Left ventricle myocardium superior (tissue), 1 donor: ENCODE measurements around the gene ZNF710. TPM values are rescaled to one million over a fixed set of nuclear protein-coding genes. Genes with fewer than 3 reads are reported as not detected.
"Not testable (repeated sequence)": the region's sequence is repeated elsewhere in the genome, so short reads cannot be mapped to it uniquely, and the experiment has no call there.

ENCODE experiments used
- ATAC-seq: fragments of 200-7000 bp; cut with Tn5 transposase; one replicate; pipeline ENCODE4 v1.9.1; 2020; ENCODE audit warnings: mild to moderate bottlenecking, moderate library complexity
- DNase-seq: peaks from one replicate; pipeline ENCODE4 v3.0.0-alpha.2; 2020
- intact Hi-C: fragments of 100-400 bp; cut with micrococcal nuclease; formaldehyde crosslinking; loops from one replicate; pipeline ENCODE4 v1.11.0; 2022
- total RNA-seq: library from RNA; stranded (reverse); fragmentation: NEBNext Ultra II Directional; extraction: Animal tissue kit (Norgen Biotek cat#: 25700); gene quantifications from one replicate; pipeline ENCODE4 v1.2.1, GENCODE V29; 2021
- donor health status: DM: no; HTN: yes; CAD: no; lungs with severe emphysema.

The ZNF710 gene
- total RNA-seq, 1 donor from 2014 or later, result 6.1 TPM

DNA sequence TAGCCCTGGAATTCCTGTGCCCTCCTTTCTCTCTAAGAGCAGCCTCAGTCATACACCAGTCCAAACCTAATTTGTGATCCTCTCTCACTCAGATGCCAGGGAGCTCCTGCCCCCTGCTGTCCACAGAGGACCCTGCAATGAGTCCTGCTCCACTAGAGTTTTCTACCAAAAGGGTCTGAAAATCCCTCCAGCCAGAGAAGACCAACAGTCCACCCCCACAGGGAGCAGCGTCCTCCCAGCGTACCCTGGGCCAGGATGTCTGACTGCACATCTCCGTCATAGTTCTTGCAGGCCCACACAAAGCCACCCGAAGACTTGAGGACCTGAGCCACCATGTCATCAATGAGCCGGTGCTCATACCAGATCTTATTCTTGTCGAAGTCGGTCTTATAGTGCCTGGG, 85.7 kb downstream of the ZNF710 start:
- intact Hi-C loops, result no loop called here
- ATAC-seq (peak; percentile 15), DNase-seq (peak; percentile 55)

DNA sequence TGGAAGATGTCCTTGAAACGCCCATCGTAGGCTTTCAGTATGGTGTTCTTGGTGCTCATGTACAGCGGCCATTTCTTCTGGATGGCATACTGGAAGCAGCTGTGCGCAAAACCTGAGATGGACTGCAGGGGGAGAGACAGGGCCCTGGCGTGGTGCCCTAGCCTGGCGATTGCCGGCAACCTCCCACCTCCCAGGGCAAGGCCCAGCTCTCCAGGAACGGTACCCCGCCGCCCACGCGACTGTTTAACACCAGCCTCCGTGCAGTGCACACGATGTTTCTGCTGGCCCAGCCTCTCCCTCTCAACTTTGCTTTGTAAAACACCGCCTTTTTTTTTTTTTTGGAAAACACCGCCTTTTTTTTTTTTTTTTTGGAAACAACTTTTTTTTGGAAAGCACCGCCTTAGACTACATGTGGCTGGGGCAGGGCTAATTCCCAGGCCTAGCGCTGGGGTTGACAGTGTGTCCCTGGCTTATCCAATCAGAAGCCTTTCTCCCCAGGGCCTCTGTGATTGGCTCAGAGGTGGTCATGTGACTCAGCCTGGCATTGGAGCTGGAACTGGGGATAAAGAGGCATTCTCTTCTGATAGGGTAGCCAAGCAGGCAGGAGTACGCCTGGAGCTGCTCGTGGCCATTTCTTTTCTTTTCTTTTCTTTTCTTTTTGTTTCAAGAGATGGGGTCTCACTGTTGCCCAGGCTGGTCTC, 86.5 kb downstream of the ZNF710 start:
- intact Hi-C loops, result no loop called here
- peak; percentile 24 for ATAC-seq

DNA sequence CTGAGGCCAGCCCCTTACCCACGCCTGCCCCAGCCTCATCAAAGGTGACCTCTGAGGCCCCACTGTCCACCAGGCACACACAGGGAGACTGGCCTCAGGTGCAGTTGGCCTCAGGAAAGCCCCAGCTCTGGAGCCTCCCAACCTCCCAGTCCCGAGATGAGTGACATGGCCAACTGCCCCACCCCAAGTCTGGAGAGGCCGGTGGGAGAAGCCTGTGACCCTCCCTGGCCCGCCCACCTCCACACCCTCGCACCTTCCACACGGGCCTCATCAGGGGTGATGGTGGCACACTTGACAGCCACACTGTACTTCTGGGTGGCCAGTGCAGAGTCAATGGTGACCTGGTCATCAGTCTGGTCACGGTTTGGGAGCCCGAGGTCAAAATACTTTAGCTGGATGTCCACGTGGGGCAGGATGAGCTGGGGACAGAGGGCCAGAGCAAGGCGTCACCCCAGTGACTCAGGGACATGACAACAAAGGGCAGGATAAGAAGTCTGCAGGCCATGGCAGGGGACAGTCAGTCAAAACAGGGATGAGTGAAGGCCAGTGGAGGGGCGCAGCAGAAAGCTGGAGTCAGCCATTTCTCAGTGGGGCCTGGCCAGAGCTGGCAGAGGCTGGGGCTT, 89.2 kb downstream of the ZNF710 start:
- DNase-seq, result no peak
- no peak for ATAC-seq
- intact Hi-C loops, result no loop called here

More for the DNA sequence above, 86.5 kb downstream of the ZNF710 start:
- DNase-seq, result no peak

DNA sequence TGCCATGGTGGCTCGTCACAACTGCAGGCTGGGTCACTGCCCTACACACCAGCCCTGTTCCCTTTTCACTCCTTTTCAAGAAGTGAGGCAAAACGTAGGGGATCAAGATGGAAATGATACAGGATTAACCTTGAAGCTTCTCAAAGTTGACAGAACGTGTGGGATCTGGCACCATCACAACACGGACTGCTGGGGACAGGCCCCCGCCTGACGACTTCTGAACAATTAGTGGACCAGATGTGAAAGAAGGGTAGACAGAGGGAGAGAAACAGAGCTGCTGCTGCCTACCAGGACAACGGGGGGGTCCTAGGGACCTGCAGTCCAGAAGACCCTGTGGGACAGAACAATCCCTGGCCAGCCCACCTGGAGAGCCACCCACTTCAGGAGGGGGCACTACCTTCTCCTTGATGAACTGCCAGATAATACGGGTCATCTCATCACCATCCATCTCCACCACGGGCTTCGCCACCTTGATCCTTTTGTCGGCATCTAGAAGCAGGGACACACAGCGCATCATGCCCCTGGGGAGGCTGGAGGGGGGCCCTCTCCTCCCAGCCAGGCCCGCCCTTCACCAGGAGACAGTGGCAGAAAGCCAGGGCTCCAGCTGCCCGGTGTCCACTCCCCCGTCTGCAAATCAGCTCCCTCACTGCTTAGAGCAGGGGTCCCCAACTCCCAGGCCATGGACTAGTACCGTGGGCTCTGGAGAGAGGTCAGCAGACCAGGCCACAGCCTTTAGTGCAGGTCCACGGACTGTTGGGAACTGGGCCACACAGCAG, 90.2 kb downstream of the ZNF710 start:
- intact Hi-C loops, result no loop called here

DNA sequence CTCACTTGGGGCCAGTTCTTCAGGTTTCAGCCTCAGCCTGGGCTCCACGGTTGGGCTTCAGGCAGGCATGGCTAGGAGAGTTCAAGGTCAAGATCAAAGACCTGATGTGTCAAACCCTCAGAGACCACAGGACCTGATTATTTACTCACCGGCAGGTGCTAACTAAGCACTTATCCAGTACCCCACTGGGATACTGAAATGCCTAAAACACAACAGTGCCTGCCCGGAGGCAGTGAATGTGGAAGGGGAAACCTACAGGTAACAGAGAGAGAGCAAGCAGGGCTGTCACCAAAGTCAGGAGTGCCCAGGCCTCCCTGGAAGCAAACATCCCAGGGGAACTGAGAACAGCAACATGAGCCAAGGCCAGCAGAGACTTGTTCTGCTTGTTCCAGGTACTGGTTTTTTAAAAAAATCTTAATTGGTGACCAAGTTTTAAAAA, 94.4 kb downstream of the ZNF710 start:
- DNase-seq (no peak), ATAC-seq (peak; percentile 18)
- intact Hi-C loops, result no loop called here

More for the DNA sequence above, 90.2 kb downstream of the ZNF710 start:
- DNase-seq, result no peak
- ATAC-seq, result no peak

DNA sequence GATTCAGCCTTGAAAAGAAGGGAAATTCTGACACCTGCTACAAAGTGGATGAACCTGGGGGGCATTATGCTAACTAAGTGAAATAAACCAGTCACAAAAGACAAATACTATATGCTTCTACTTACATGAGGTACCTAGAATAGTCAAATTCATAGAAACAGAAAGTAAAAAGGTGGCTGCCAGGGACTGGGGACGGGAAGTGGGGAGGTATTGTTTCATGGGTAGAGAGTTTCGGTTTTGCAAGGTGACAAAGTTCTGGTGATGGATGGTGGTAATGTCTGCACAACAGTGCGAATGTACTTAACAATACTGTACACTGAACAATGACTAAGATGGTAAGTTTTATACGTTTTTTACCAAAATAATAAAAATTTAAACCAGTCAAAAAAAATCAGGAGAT, 96.4 kb downstream of the ZNF710 start:
- ATAC-seq, result no peak
- no peak for DNase-seq
- intact Hi-C loops, result no loop called here

DNA sequence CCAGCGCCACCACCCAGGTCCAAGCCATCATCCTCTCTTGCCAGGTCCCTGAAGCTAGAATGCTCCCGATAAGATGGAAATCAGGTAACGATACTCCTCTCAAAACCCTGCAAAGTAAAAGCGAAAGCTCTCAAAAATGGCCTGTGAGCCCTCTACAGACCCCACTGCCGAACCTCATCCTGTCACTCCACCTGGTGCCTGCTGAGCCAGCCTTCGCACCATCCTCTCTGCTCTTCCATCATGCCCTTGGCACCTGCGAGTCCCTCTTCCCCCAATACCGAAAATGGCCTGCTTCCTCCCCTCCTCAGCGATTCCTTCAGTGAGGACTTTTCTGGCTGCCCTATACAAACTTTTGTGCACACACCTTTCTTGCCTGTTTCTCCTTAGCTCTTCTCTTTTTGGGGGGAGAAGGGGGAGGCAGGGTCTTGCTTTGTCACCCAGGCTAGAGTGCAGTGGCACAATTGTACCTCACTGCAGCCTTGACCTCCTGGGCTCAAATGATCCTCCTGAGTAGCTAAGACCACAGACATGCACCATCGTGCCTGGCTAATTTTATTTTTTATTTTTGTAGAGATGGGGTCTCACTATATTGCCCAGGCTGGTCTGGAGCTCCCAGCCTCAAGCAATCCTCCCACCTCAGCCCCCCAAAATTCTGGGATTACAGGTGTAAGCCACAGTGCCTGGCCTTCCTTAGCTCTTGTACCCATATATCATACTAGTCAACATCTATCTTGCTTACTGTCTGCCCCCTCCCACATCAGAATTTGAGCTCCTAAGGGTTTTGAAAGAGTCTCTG, 98.1 kb downstream of the ZNF710 start:
- intact Hi-C loops, result no loop called here
- DNase-seq (no peak), ATAC-seq (no peak)

DNA sequence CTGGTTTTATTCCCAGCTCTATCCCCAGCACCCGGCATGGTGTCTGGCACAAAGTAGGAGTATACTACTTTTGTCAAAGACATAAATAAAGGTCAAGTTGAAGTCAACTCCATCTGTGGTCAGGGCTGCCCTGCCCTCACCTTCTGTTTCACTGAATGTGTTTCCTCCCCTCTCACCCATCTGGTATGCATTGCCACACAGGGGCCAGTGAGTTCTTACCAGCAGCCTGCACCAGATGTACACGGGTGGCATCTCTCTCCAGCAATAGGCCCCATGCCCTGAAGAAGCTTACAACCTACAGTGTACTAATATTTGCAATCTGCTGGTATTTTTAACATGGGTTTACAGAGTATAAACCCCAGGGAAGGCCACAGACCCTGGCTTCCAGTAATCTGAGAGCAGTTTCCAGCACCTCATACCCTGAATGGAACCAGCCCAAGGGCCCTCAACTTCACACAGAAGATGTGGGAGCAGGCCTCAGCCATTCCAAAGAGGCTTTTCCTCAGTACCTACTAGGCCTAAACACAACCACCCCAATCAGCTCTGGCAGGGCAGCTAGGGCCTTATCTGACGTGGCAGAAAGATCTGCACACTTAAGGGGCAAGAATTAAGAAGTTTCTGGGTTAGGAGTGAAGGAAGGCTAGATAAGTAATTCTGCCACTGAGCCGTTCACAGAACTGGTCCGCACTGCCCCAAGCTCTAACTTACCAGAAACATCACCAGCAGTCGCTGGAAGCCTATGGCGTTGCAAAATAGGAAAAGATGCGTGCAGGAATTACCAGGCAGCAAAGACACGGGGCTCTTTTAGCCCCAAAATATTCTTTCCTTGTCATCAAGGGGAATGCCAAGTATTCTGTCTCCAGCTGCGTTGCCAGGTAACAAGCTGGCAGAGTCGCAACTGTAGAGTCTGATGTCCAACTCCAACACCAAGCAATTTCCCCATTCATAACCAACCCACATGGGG, 99.0 kb downstream of the ZNF710 start:
- no peak for ATAC-seq
- intact Hi-C loops, result no loop called here
- DNase-seq, result peak; percentile 70

DNA sequence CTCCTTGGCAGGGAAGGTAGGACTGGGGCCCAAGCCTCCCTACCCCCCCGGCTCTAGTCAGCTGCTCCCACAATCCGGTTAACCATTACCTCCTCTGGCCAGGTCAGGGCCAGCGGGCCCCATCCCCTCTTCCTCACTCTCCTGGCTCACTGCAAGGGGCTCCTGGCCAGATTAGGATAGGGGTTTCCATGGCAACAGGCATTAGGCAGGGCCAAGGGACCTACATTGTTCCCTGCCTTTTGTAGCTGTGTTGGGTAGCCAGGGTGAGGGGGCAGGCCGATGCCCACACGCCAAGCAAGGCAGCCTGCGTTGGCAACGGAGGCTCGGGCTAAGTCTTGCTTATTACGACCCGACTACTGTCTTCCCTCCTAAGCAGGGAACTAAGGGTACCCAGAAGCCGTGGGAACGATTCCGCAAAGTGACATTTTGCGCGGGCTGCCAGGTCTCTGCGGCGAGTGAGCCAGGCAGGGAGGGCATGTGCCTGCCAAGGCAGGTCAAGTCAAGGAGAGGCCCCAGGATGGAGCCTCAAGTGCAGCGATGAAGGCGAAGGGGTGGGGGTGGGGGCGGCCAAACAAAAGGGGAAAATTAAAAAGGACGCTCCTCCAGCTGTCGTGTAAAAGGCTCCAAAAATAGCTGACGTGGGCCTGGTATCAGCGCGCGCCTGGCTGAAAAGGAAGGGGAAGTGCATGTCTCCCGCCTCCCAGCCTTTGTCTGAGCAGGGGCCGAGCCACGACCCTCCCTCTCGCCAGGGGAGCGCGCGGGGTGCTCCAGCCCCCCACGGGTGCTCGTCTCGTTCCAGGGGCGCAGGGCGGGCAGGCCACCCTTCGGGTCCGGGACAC, 100.2 kb downstream of the ZNF710 start:
- peak; percentile 77 for DNase-seq
- ATAC-seq, result peak; percentile 36
- intact Hi-C loops, result no loop called here

DNA sequence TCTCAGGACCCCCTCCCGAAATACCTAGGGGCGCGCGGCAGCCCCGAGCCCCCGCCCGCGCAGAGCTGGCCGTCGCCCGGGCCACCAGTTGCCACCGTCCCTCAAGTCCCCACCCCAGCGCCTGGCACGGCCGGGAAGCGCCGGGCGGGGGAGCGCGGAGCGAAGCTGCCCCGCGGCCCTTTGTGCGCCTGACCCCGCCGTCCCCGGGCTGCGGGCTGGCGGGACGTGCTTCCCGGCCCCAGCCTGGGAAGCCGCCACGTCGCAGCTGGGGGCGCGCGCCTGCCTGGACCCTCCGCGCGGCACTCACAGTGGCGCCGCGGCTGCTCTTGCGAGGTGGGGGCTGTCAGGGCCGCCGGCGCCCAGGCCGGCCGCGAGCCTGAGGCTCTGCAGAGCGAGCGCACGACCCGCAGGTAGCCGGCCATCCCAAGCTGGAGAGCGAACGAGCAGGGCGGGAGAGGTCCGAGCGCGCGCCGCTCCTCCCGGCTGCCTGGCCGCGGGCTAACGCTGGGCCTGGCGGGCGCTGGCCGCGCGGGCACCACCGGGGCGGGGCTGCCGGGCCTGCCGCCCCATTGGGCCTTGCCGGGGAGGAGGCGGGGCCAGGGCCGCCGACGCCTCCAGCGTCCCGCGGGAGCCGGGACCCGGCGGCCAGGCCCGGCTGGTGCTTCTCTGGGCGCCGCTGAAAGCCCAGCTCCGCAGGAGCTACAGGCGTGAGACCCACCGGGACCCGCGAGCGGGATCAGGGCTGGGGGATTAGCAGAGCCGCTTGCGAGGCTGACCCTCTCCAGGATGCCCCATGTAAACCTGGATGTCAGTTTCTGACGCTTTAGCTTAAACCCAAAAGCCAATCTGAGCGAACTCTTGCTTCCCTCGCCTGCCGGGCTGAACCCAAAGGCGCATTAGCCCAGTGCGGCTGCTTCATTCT, 101.1 kb downstream of the ZNF710 start, which contains the start of gene IDH2:
Gene IDH2, minus strand, starts transcription at position 500 of the 922 bp plus-strand sequence. Its CDS starts 78 bp downstream, at position 422.
- peak; percentile 93 for DNase-seq
- peak; percentile 80 for ATAC-seq
- intact Hi-C loops, result no loop called here

DNA sequence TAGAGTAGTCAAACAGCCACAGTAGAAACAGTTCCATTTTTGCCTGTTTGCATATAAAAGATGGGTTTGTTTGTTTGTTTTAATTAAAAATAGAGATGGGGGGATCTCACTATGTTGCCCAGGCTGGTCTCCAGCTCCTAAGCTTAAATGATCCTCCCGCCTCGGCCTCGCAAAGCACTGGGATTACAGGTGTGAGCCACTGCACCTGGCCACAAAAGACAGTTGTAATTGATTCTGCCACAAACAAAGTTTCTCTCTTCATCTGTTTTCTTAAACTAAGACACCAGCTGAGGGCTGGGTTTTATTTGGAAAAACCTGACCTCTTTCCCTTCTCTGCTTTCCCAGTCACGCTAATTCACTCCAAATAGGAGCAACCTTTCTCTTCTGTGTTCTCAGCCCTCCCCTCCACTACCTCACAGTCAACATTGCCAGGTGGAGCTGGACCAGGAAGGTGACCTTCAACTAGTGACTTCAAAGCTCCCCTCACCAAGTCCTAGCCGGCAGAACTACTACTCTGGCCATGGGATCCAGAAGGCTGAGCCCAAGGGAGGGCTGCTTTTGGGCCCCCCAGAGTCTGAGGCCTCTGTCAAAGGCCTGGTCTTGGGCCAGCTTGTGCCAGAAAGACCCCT, 102.7 kb downstream of the ZNF710 start:
- DNase-seq, result no peak
- intact Hi-C loops, result no loop called here
- ATAC-seq, result peak; percentile 48

DNA sequence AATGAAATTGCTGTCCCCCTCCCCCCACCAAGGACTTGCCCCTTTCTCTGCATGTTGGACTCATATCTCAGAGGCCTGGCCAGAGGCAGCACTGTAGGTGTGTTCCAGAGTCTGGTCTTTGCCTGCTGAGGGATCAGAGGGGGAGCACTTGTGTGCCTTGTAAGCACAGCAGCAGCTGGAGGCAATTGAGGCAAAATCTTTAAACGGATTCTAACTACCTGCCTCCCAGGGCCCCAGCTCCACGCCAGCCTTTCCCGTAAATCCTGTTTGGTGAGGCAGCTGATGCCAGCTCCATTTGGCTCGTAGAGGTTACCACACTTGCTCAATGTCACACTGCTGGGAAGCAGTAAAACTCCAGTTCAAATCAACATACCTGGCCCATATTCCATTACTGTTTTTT, 103.4 kb downstream of the ZNF710 start:
- intact Hi-C loops, result no loop called here
- DNase-seq (no peak), ATAC-seq (no peak)

DNA sequence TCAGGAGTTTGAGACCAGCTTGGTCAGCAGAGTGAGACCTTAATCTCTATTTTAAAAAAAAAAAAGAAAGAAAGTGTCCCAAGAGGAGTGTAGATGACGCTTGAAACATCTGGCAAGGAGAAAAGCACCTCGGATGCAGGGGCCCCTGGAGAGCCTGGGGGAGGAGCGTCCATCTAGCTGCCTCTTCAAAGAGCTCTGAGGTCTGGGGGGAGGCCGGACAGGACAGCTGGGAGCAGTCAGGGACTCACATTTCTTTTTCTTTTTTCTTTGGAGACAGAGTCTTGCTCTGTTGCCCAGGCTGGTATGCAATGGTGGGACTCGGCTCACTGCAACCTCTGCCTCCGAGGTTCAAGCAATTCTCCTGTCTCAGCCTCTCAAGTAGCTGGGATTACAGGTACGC, 104.4 kb downstream of the ZNF710 start:
- DNase-seq (no peak), ATAC-seq (no peak)
- intact Hi-C loops, result no loop called here

DNA sequence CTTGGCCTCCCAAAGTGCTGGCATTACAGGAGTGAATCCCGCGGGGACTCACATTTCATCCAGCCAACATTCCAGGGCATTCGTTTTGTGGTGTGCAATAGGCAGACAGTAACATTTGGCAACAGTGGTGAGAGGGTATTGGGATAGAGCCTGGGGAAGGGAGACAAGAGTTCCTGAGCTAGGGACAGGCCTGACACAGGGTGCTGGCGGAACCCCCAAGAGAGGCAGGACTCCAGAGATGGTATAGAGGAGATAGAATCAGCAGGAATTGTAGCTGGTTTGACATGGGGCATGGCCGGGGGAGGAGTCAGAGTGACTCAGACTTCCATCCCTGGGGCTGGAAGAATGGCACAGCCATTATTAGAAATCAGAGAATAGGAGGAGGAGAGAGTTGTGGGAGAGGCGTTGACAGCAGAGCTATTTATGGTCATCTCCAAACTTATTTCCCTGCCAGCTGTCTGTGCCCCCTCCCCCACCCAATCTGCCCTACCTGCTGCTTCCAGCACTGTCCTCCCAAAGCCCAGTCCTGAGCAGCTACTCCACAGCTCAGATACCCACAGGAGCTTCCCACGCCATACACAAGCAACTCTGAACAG, 105.5 kb downstream of the ZNF710 start:
- intact Hi-C loops, result no loop called here
- ATAC-seq (peak; percentile 67), DNase-seq (peak; percentile 78)

DNA sequence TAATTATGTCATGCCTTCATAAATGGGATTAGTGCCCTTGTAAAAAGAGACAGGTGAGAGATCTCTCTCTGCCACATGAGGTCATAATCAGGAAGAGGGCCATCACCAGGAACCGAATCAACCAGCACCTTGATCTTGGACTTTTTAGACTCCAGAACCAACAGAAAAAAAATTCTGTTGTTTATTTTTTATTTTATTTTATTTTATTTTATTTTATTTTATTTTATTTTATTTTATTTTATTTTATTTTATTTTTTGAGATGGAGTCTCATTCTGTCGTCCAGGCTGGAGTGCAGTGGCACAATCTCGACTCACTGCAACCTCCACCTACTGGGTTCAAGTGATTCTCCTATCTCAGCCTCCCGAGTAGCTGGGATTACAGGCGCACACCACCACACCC, 106.9 kb downstream of the ZNF710 start:
- intact Hi-C loops, ATAC-seq, DNase-seq: not testable (repeated sequence)
